SK-N-SH (cell line): ENCODE measurements around the gene FGGY.

Experiments used
- EP300 ChIP-seq, 2 experiments: IDR thresholded peaks; 2 replicates each; pipeline versions ENCODE4 v1.4.0 to v1.6.1; 2012; ENCODE audit warnings: borderline replicate concordance in 1 of 2, low read depth in 1 of 2, low read length in 1 of 2
- EZH2phosphoT487 ChIP-seq: fragments of 200-600 bp; sonication (generic); IDR thresholded peaks from 2 replicates; pipeline ENCODE4 v1.6.1; 2017; ENCODE audit warnings: low read depth, mixed run types, mild to moderate bottlenecking, antibody characterized with exemption, moderate library complexity, borderline replicate concordance
- FOXM1 ChIP-seq: IDR thresholded peaks from 2 replicates; pipeline ENCODE4 v1.4.0; 2012; ENCODE audit warnings: low read depth, mild to moderate bottlenecking
- MXI1 ChIP-seq: IDR thresholded peaks from 2 replicates; pipeline ENCODE4 v1.6.1; 2012; ENCODE audit warnings: mild to moderate bottlenecking, low read depth, low read length, improper control_type of control experiment
- POLR2AphosphoS5 ChIP-seq: IDR thresholded peaks from 2 replicates; pipeline ENCODE4 v1.6.1; 2012; ENCODE audit warnings: low read depth, low read length
- SIN3A ChIP-seq: IDR thresholded peaks from 2 replicates; pipeline ENCODE4 v1.6.1; 2012; ENCODE audit warnings: low read depth, mild to moderate bottlenecking, low read length, moderate library complexity, borderline replicate concordance
- TCF12 ChIP-seq: IDR thresholded peaks from 2 replicates; pipeline ENCODE4 v1.4.0; 2012
- TF ChIP-seq, protein P1 (sequence below): fragments of 200-600 bp; sonication (generic); IDR thresholded peaks from 2 replicates; pipeline ENCODE4 v1.6.1; 2017; ENCODE audit warnings: antibody characterized with exemption, mild to moderate bottlenecking, moderate library complexity

DNA sequence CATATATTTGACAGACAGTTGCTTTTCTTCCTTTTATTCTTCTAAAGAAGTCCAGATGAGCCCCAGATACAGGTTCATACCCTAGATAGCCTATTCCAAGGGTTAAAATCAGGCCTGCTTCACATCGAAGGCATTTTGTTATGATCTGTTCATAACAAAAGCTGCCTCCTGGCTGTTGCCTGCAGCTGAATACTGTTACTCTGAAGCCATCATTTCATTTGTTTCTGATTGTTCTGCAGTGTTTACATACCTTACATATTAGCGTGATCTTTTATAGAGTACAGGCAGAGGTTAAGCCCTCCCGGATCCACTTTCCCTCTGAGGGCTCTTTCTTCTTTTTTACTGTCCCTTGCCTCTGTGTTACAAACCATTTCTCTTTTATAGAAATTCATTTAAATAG lies 298.9 kb downstream of the FGGY start:
- TF ChIP-seq FOXM1: no peak
- TF ChIP-seq, protein P1, sequence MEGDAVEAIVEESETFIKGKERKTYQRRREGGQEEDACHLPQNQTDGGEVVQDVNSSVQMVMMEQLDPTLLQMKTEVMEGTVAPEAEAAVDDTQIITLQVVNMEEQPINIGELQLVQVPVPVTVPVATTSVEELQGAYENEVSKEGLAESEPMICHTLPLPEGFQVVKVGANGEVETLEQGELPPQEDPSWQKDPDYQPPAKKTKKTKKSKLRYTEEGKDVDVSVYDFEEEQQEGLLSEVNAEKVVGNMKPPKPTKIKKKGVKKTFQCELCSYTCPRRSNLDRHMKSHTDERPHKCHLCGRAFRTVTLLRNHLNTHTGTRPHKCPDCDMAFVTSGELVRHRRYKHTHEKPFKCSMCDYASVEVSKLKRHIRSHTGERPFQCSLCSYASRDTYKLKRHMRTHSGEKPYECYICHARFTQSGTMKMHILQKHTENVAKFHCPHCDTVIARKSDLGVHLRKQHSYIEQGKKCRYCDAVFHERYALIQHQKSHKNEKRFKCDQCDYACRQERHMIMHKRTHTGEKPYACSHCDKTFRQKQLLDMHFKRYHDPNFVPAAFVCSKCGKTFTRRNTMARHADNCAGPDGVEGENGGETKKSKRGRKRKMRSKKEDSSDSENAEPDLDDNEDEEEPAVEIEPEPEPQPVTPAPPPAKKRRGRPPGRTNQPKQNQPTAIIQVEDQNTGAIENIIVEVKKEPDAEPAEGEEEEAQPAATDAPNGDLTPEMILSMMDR: no peak
- no peak for TF ChIP-seq EZH2phosphoT487
- TF ChIP-seq MXI1: no peak
- no peak for TF ChIP-seq SIN3A
- no peak for TF ChIP-seq EP300 (IDR thresholded peaks at IDR 0.05; ENCODE audit: borderline replicate concordance in 1 of 2, low read depth in 1 of 2, low read length in 1 of 2)
- peak; percentile 32 for TF ChIP-seq TCF12
- no peak for TF ChIP-seq POLR2AphosphoS5
